Measurements from ENCODE around the gene NIPA2. TPM values are rescaled to one million over a fixed set of nuclear protein-coding genes. Genes with fewer than 3 reads are reported as not detected.

The NIPA2 gene
- total RNA-seq, 1 experiment from 2014 or later: 120 TPM

GRCh38 chr15:22902981-22903380 is 64.5 kb downstream of the NIPA2 start:
- no peak for DNase-seq (ENCODE audit: low read depth)

GRCh38 chr15:22903427-22903826 is 65.0 kb downstream of the NIPA2 start:
- no peak for DNase-seq (ENCODE audit: low read depth)

- DNase-seq (ENCODE audit: low read depth): no peak
Observed at GRCh38 chr15:22903961-22904534, 65.6 kb downstream of the NIPA2 start.

GRCh38 chr15:22904736-22905135 is 66.3 kb downstream of the NIPA2 start:
- no peak for DNase-seq (ENCODE audit: low read depth)

- no peak for DNase-seq (ENCODE audit: low read depth)
Observed at GRCh38 chr15:22907161-22907950, 68.9 kb downstream of the NIPA2 start.

- DNase-seq (ENCODE audit: low read depth): no peak
Observed at GRCh38 chr15:22908830-22909229, 70.4 kb downstream of the NIPA2 start.

- no peak for DNase-seq (ENCODE audit: low read depth)
Observed at GRCh38 chr15:22911306-22911705, 72.8 kb downstream of the NIPA2 start.

GRCh38 chr15:22912256-22912655 is 73.8 kb downstream of the NIPA2 start:
- no peak for DNase-seq (ENCODE audit: low read depth)

- no peak for DNase-seq (ENCODE audit: low read depth)
Observed at GRCh38 chr15:22913646-22914380, 75.3 kb downstream of the NIPA2 start.

GRCh38 chr15:22915866-22916515 is 77.5 kb downstream of the NIPA2 start:
- DNase-seq (ENCODE audit: low read depth): no peak

- no peak for DNase-seq (ENCODE audit: low read depth)
Observed at GRCh38 chr15:22916606-22917350, 78.3 kb downstream of the NIPA2 start.

- DNase-seq (ENCODE audit: low read depth): no peak
Observed at GRCh38 chr15:22917556-22917955, 79.1 kb downstream of the NIPA2 start.

Other genes starting within 250 kb of the NIPA2 start
- 14.6 and 26.3 TPM in 2 replicates for gene NIPA1, start 52.0 kb upstream of the NIPA2 start, total RNA-seq (2014; rRNA removed; shearing (Covaris generic))
- 37.2 and 75.5 TPM in 2 replicates for gene CYFIP1, start 141.7 kb downstream of the NIPA2 start, total RNA-seq (2014; rRNA removed; shearing (Covaris generic))
- gene TUBGCP5, start 200.9 kb downstream of the NIPA2 start, total RNA-seq (2014; rRNA removed; shearing (Covaris generic)): 20.2 and 20.8 TPM in 2 replicates

Data from M059J (cell line).